Breast epithelium (tissue), 3 donors: Measurements from ENCODE around the gene ABHD14A.

Experiments
- POLR2A ChIP-seq: fragments of 450-650 bp; IDR thresholded peaks from one replicate; pipeline ENCODE4 v1.6.1; 2016; ENCODE audit warnings: antibody characterized with exemption, mild to moderate bottlenecking, moderate library complexity
- POLR2AphosphoS5 ChIP-seq, 3 donors: sonication (generic); formaldehyde crosslinking; IDR thresholded peaks; one replicate each; pipeline ENCODE4 v1.6.1; 2017; ENCODE audit warnings: antibody characterized with exemption in 3 of 3
- TF ChIP-seq, protein P1 (sequence below), 3 donors: fragments of 450-650 bp; IDR thresholded peaks; one replicate each; pipeline ENCODE4 v1.5.1; 2016 to 2017; ENCODE audit warnings: antibody characterized with exemption in 3 of 3, mild to moderate bottlenecking in 3 of 3, moderate library complexity in 3 of 3

DNA sequence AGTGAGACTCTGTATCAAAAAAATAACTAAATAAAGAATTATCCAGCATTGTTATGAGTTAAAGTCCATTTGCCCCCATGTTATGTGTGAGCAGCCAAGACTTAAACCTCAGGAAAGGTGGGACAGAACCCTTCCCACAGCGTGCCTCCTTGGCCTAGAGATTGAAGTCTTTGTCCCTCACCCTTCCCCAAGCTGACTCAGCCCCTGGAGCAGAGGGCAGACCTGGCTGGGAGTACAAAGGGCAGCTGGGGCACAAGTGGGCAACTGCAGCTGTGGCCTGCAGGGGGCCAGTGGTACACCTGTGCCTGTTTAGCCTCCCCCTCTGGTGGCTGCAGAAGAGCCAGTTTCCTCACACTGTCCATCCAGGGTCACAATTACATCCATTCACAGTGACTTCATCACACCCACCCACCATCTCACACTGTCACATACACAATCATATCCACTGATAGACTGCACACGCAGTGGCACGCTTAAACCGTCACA is 7.5 kb downstream of the ABHD14A start:
- TF ChIP-seq POLR2AphosphoS5 (IDR thresholded peaks at IDR 0.05) (no peak), POLR2A (no peak)
- TF ChIP-seq, protein P1, sequence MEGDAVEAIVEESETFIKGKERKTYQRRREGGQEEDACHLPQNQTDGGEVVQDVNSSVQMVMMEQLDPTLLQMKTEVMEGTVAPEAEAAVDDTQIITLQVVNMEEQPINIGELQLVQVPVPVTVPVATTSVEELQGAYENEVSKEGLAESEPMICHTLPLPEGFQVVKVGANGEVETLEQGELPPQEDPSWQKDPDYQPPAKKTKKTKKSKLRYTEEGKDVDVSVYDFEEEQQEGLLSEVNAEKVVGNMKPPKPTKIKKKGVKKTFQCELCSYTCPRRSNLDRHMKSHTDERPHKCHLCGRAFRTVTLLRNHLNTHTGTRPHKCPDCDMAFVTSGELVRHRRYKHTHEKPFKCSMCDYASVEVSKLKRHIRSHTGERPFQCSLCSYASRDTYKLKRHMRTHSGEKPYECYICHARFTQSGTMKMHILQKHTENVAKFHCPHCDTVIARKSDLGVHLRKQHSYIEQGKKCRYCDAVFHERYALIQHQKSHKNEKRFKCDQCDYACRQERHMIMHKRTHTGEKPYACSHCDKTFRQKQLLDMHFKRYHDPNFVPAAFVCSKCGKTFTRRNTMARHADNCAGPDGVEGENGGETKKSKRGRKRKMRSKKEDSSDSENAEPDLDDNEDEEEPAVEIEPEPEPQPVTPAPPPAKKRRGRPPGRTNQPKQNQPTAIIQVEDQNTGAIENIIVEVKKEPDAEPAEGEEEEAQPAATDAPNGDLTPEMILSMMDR (IDR thresholded peaks at IDR 0.05), result peak in 2 of 3 donors; percentile 35 to 36
